ENCODE data around the gene CENPX. TPM values are rescaled to one million over a fixed set of nuclear protein-coding genes. Genes with fewer than 3 reads are reported as not detected.

Gene CENPX
- total and polyA plus RNA-seq, 2 of the 13 experiments (the other 11 are each of a cell fraction or from before 2014, with no cell fraction given): 92.7 to 170 TPM

- TF ChIP-seq ATF6 (CRISPR knock-in tag; conservative IDR thresholded peaks at IDR 0.05) (no peak), RCOR2 (CRISPR knock-in tag; IDR thresholded peaks at IDR 0.05) (no peak), SYNCRIP (IDR thresholded peaks at IDR 0.05; ENCODE audit: insufficient read depth, low read depth, low read length) (no peak), HNF4G (IDR thresholded peaks at IDR 0.05; ENCODE audit: borderline replicate concordance, low read depth, low read length) (no peak), HNF4G (CRISPR knock-in tag; IDR thresholded peaks at IDR 0.05; ENCODE audit: borderline replicate concordance, low read depth) (no peak), RAD21 (CRISPR knock-in tag; IDR thresholded peaks at IDR 0.05) (0 out of 2 replicates have a peak, but pooled peaks have one; percentile 13), SMARCC2 (IDR thresholded peaks at IDR 0.05) (no peak), KDM5B (CRISPR knock-in tag; IDR thresholded peaks at IDR 0.05; ENCODE audit: borderline replicate concordance) (no peak), STAG1 (CRISPR knock-in tag; IDR thresholded peaks at IDR 0.05) (no peak), EZH2 (conservative IDR thresholded peaks at IDR 0.05; ENCODE audit: low read depth, low read length) (no peak), ZNF180 (CRISPR knock-in tag; IDR thresholded peaks at IDR 0.05; ENCODE audit: borderline replicate concordance, low read depth) (no peak), CBX5 (CRISPR knock-in tag; IDR thresholded peaks at IDR 0.05; ENCODE audit: borderline replicate concordance) (no peak), ZFP82 (CRISPR knock-in tag; IDR thresholded peaks at IDR 0.05; ENCODE audit: borderline replicate concordance) (0 out of 2 replicates have a peak, but pooled peaks have one; percentile 53), ZNF296 (CRISPR knock-in tag; conservative IDR thresholded peaks at IDR 0.05) (no peak), HDAC2 (CRISPR knock-in tag; IDR thresholded peaks at IDR 0.05) (no peak), NCOA2 (CRISPR knock-in tag; IDR thresholded peaks at IDR 0.05) (no peak), PHF20 (CRISPR knock-in tag; IDR thresholded peaks at IDR 0.05) (peak; percentile 16; the same call in 1 of the 2 replicates), ZMAT5 (CRISPR knock-in tag; IDR thresholded peaks at IDR 0.05; ENCODE audit: borderline replicate concordance, low read depth) (no peak), HOXD1 (CRISPR knock-in tag; IDR thresholded peaks at IDR 0.05) (no peak)
- TF ChIP-seq, protein P1, sequence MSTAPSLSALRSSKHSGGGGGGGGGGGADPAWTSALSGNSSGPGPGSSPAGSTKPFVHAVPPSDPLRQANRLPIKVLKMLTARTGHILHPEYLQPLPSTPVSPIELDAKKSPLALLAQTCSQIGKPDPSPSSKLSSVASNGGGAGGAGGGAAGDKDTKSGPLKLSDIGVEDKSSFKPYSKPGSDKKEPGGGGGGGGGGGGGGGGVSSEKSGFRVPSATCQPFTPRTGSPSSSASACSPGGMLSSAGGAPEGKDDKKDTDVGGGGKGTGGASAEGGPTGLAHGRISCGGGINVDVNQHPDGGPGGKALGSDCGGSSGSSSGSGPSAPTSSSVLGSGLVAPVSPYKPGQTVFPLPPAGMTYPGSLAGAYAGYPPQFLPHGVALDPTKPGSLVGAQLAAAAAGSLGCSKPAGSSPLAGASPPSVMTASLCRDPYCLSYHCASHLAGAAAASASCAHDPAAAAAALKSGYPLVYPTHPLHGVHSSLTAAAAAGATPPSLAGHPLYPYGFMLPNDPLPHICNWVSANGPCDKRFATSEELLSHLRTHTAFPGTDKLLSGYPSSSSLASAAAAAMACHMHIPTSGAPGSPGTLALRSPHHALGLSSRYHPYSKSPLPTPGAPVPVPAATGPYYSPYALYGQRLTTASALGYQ (CRISPR knock-in tag; IDR thresholded peaks at IDR 0.05): no peak
- TF ChIP-seq, protein P2, sequence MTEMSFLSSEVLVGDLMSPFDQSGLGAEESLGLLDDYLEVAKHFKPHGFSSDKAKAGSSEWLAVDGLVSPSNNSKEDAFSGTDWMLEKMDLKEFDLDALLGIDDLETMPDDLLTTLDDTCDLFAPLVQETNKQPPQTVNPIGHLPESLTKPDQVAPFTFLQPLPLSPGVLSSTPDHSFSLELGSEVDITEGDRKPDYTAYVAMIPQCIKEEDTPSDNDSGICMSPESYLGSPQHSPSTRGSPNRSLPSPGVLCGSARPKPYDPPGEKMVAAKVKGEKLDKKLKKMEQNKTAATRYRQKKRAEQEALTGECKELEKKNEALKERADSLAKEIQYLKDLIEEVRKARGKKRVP (CRISPR knock-in tag; IDR thresholded peaks at IDR 0.05): no peak
Measured at GRCh38 chr17:82050761-82051641, 28.3 kb upstream of the CENPX start (continued).

Data from HepG2 (cell line).